Stimulated activated effector memory CD8-positive, alpha-beta T cell treated with anti-CD3 and anti-CD28 coated beads, Interleukin-12 subunit alpha, Interleukin-12 subunit beta, amount 100 ng/mL, for 72 hours (primary cell): ENCODE results near the gene BOLA3.
"Not testable (repeated sequence)": the region's sequence is repeated elsewhere in the genome, so short reads cannot be mapped to it uniquely, and the experiment has no call there.

Source experiments
- ATAC-seq: fragments of 150-1000 bp; cut with Tn5 transposase; 2 replicates; pipeline ENCODE4 v1.10.0; 2021
- DNase-seq, 2 donors: peaks; one replicate each; pipeline ENCODE4 v3.0.0; 2021 to 2022; ENCODE audit warnings: low spot score in 2 of 2
- H3K27ac Mint-ChIP-seq: one replicate; pipeline ENCODE4 v1.8.0; 2022; ENCODE audit warnings: mild to moderate bottlenecking, mixed read lengths
- H3K36me3 Mint-ChIP-seq: one replicate; pipeline ENCODE4 v1.8.0; 2022; ENCODE audit warnings: mild to moderate bottlenecking, mixed read lengths
- H3K4me1 Mint-ChIP-seq: one replicate; pipeline ENCODE4 v1.8.0; 2022; ENCODE audit warnings: mixed read lengths
- H3K4me3 Mint-ChIP-seq: one replicate; pipeline ENCODE4 v1.8.0; 2022; ENCODE audit warnings: mild to moderate bottlenecking, mixed read lengths
- H3K9me3 Mint-ChIP-seq: one replicate; pipeline ENCODE4 v1.8.0; 2022; ENCODE audit warnings: mixed read lengths

The BOLA3 gene

GRCh38 chr2:74099835-74100234, 47.9 kb downstream of the BOLA3 start:
- H3K4me3 Mint-ChIP-seq, result no peak overlapping the region
- no peaks in the 10 kb centered on the region for H3K4me1 Mint-ChIP-seq
- H3K36me3 Mint-ChIP-seq, result peaks cover 85% of the 10 kb centered on the region
- no peaks in the 10 kb centered on the region for H3K9me3 Mint-ChIP-seq
- ATAC-seq (no peak), DNase-seq (no peak)
- peak overlapping the region; percentile 58 for H3K27ac Mint-ChIP-seq

- DNase-seq (no peak), ATAC-seq (no peak)
- Mint-ChIP-seq H3K27ac (peak overlapping the region; percentile 58), H3K4me1 (no peaks in the 10 kb centered on the region), H3K9me3 (no peaks in the 10 kb centered on the region), H3K36me3 (peaks cover 86% of the 10 kb centered on the region), H3K4me3 (no peak overlapping the region)
Measured at GRCh38 chr2:74099271-74099670, 48.4 kb downstream of the BOLA3 start.

GRCh38 chr2:74097574-74097973, 50.1 kb downstream of the BOLA3 start:
- ATAC-seq, result no peak
- no peak for DNase-seq
- no peak overlapping the region for H3K27ac Mint-ChIP-seq
- H3K4me1 Mint-ChIP-seq, result no peaks in the 10 kb centered on the region
- no peak overlapping the region for H3K4me3 Mint-ChIP-seq
- peaks cover 96% of the 10 kb centered on the region for H3K36me3 Mint-ChIP-seq
- no peaks in the 10 kb centered on the region for H3K9me3 Mint-ChIP-seq

GRCh38 chr2:74096052-74096451, 51.7 kb downstream of the BOLA3 start:
- H3K9me3 Mint-ChIP-seq, result no peaks in the 10 kb centered on the region
- H3K27ac Mint-ChIP-seq, result peak overlapping the region; percentile 73
- H3K36me3 Mint-ChIP-seq, result peaks cover 84% of the 10 kb centered on the region
- H3K4me1 Mint-ChIP-seq, result no peaks in the 10 kb centered on the region
- H3K4me3 Mint-ChIP-seq, result no peak overlapping the region
- ATAC-seq, result no peak
- no peak for DNase-seq

- H3K4me3 Mint-ChIP-seq, result no peak overlapping the region
- no peaks in the 10 kb centered on the region for H3K9me3 Mint-ChIP-seq
- no peaks in the 10 kb centered on the region for H3K4me1 Mint-ChIP-seq
- peaks cover 83% of the 10 kb centered on the region for H3K36me3 Mint-ChIP-seq
- ATAC-seq, result no peak
- DNase-seq, result no peak
- H3K27ac Mint-ChIP-seq, result peak overlapping the region; percentile 73
Measured at GRCh38 chr2:74095632-74096031, 52.1 kb downstream of the BOLA3 start.

- H3K36me3 Mint-ChIP-seq, result peaks cover 83% of the 10 kb centered on the region
- H3K9me3 Mint-ChIP-seq, result no peaks in the 10 kb centered on the region
- no peak for DNase-seq
- peaks cover under 1% of the 10 kb centered on the region for H3K4me1 Mint-ChIP-seq
- H3K4me3 Mint-ChIP-seq, result no peak overlapping the region
- no peak for ATAC-seq
- H3K27ac Mint-ChIP-seq, result peak overlapping the region; percentile 70
Measured at GRCh38 chr2:74094291-74094690, 53.4 kb downstream of the BOLA3 start.

GRCh38 chr2:74093840-74094239, 53.9 kb downstream of the BOLA3 start:
- Mint-ChIP-seq H3K4me1 (peaks cover 5% of the 10 kb centered on the region), H3K36me3 (peaks cover 83% of the 10 kb centered on the region), H3K9me3 (no peaks in the 10 kb centered on the region), H3K27ac (peak overlapping the region; percentile 70), H3K4me3 (no peak overlapping the region)
- no peak for DNase-seq
- ATAC-seq, result no peak

- no peak for ATAC-seq
- H3K4me1 Mint-ChIP-seq, result peaks cover 5% of the 10 kb centered on the region
- no peaks in the 10 kb centered on the region for H3K9me3 Mint-ChIP-seq
- no peak overlapping the region for H3K4me3 Mint-ChIP-seq
- H3K36me3 Mint-ChIP-seq, result peaks cover 83% of the 10 kb centered on the region
- DNase-seq, result no peak
- peak overlapping the region; percentile 70 for H3K27ac Mint-ChIP-seq
Measured at GRCh38 chr2:74093426-74093825, 54.3 kb downstream of the BOLA3 start.

- Mint-ChIP-seq H3K27ac (no peak overlapping the region), H3K36me3 (peaks cover 84% of the 10 kb centered on the region), H3K4me3 (no peak overlapping the region), H3K9me3 (no peaks in the 10 kb centered on the region), H3K4me1 (peaks cover 5% of the 10 kb centered on the region)
- DNase-seq (no peak), ATAC-seq (no peak)
Measured at GRCh38 chr2:74092275-74092674, 55.4 kb downstream of the BOLA3 start.

GRCh38 chr2:74091391-74091790, 56.3 kb downstream of the BOLA3 start:
- DNase-seq (no peak), ATAC-seq (no peak)
- Mint-ChIP-seq H3K27ac (peak overlapping the region; percentile 66), H3K4me3 (no peak overlapping the region), H3K36me3 (peaks cover 83% of the 10 kb centered on the region), H3K9me3 (no peaks in the 10 kb centered on the region), H3K4me1 (peaks cover 5% of the 10 kb centered on the region)

- no peaks in the 10 kb centered on the region for H3K9me3 Mint-ChIP-seq
- DNase-seq (no peak), ATAC-seq (no peak)
- H3K4me1 Mint-ChIP-seq, result peaks cover 5% of the 10 kb centered on the region
- no peak overlapping the region for H3K4me3 Mint-ChIP-seq
- H3K27ac Mint-ChIP-seq, result peak overlapping the region; percentile 41
- peaks cover 86% of the 10 kb centered on the region for H3K36me3 Mint-ChIP-seq
Measured at GRCh38 chr2:74089816-74090745, 57.6 kb downstream of the BOLA3 start.

- DNase-seq, H3K9me3 Mint-ChIP-seq, ATAC-seq, H3K4me1 Mint-ChIP-seq, H3K4me3 Mint-ChIP-seq: not testable (repeated sequence)
- peaks cover 86% of the 10 kb centered on the region for H3K36me3 Mint-ChIP-seq
- H3K27ac Mint-ChIP-seq, result peak overlapping the region; percentile 41
Measured at GRCh38 chr2:74088676-74089075, 59.0 kb downstream of the BOLA3 start.

GRCh38 chr2:74087696-74088095, 60.0 kb downstream of the BOLA3 start:
- Mint-ChIP-seq H3K27ac (no peak overlapping the region), H3K9me3 (no peaks in the 10 kb centered on the region), H3K4me1 (peaks cover 5% of the 10 kb centered on the region), H3K4me3 (no peak overlapping the region), H3K36me3 (peaks cover 86% of the 10 kb centered on the region)
- DNase-seq (no peak), ATAC-seq (no peak)

GRCh38 chr2:74086021-74086420, 61.7 kb downstream of the BOLA3 start:
- H3K4me3 Mint-ChIP-seq, result no peak overlapping the region
- DNase-seq (no peak), ATAC-seq (no peak)
- peaks cover 12% of the 10 kb centered on the region for H3K4me1 Mint-ChIP-seq
- peaks cover 97% of the 10 kb centered on the region for H3K36me3 Mint-ChIP-seq
- H3K27ac Mint-ChIP-seq, result peak overlapping the region; percentile 41
- no peaks in the 10 kb centered on the region for H3K9me3 Mint-ChIP-seq
